HT-29 (cell line): Measurements from ENCODE around the gene MLLT10. TPM values are rescaled to one million over a fixed set of nuclear protein-coding genes. Genes with fewer than 3 reads are reported as not detected.

Experiments
- DNase-seq: peaks from one replicate; pipeline ENCODE4 v3.0.0-alpha.2; 2015; ENCODE audit warnings: low spot score
- total RNA-seq: library from RNA; depleted of rRNA; stranded (reverse); fragments of >200 nt; shearing (Covaris generic); gene quantifications from 2 replicates; pipeline ENCODE4 v1.2.3, GENCODE V29; 2014

Gene MLLT10
- total RNA-seq, 1 experiment from 2014 or later = 31.7 TPM

GRCh38 chr10:21516242-21517131 lies 17.5 kb upstream of the MLLT10 start:
- DNase-seq = peak; percentile 68

- peak; percentile 19 for DNase-seq
Observed at GRCh38 chr10:21517134-21518031, 16.6 kb upstream of the MLLT10 start.

GRCh38 chr10:21518149-21518640 lies 15.8 kb upstream of the MLLT10 start:
- no peak for DNase-seq

- no peak for DNase-seq
Observed at GRCh38 chr10:21518641-21519396, 15.2 kb upstream of the MLLT10 start.

- no peak for DNase-seq
Observed at GRCh38 chr10:21519397-21519933, 14.6 kb upstream of the MLLT10 start.

GRCh38 chr10:21519941-21520436 lies 14.0 kb upstream of the MLLT10 start:
- no peak for DNase-seq

GRCh38 chr10:21520509-21520908 lies 13.5 kb upstream of the MLLT10 start:
- no peak for DNase-seq

- no peak for DNase-seq
Observed at GRCh38 chr10:21520949-21521348, 13.1 kb upstream of the MLLT10 start.

GRCh38 chr10:21521751-21522533 lies 12.1 kb upstream of the MLLT10 start:
- no peak for DNase-seq

GRCh38 chr10:21522631-21523406 lies 11.2 kb upstream of the MLLT10 start:
- DNase-seq = no peak

- DNase-seq = no peak
Observed at GRCh38 chr10:21523557-21524008, 10.4 kb upstream of the MLLT10 start.

GRCh38 chr10:21524131-21524525 lies 9.9 kb upstream of the MLLT10 start:
- no peak for DNase-seq

- no peak for DNase-seq
Observed at GRCh38 chr10:21524526-21525366, 9.3 kb upstream of the MLLT10 start.

- peak; percentile 66 for DNase-seq
Observed at GRCh38 chr10:21525367-21526187, 8.5 kb upstream of the MLLT10 start, which contains the start of gene SKIDA1. Gene SKIDA1 (minus strand): TSS chr10:21525682. CDS start chr10:21517822, 7,860 bp downstream.

- DNase-seq = peak; percentile 43
Observed at GRCh38 chr10:21526188-21526859, 7.7 kb upstream of the MLLT10 start.

- peak; percentile 50 for DNase-seq
Observed at GRCh38 chr10:21526860-21527597, 7.0 kb upstream of the MLLT10 start.
